ENCODE data around the gene METTL13.

DNA sequence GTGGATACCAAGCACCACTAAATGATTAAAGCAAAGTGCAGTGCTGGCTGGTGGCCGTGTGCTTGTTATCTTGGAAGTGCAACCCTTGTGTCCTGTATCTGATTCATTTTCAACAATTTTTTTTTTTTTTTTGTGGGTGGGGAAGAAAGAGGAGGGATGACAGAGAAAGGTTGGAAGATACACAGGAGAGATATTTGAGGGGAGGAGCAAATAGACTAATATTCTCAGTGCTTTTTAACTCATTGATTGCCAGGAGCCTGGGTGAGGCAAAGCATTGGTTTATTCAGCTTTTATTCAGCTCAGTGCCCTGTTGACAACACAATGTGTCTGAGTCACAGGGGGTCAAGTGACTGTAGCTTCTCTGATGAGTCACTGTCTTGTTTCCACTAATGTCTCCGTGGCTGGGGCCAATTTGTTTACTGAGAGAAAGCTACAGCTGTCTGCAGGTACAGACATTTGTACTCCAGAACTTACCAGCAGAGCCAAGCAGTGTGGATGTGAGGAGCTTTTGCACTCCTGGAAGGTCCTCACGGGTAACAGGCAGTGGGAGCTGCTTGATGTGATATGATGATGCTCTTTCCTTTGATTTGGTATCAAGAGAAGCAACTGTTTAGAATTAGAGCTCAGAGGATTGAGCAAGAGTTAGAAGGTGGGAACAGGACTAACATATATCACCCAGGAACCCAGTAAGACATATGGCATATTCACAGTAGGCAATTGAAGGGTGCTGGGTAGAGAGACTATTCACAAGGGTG is 36.2 kb downstream of the METTL13 start:
- no peak for TF ChIP-seq POLR2A (IDR thresholded peaks at IDR 0.05)
- TF ChIP-seq, protein P1, sequence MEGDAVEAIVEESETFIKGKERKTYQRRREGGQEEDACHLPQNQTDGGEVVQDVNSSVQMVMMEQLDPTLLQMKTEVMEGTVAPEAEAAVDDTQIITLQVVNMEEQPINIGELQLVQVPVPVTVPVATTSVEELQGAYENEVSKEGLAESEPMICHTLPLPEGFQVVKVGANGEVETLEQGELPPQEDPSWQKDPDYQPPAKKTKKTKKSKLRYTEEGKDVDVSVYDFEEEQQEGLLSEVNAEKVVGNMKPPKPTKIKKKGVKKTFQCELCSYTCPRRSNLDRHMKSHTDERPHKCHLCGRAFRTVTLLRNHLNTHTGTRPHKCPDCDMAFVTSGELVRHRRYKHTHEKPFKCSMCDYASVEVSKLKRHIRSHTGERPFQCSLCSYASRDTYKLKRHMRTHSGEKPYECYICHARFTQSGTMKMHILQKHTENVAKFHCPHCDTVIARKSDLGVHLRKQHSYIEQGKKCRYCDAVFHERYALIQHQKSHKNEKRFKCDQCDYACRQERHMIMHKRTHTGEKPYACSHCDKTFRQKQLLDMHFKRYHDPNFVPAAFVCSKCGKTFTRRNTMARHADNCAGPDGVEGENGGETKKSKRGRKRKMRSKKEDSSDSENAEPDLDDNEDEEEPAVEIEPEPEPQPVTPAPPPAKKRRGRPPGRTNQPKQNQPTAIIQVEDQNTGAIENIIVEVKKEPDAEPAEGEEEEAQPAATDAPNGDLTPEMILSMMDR (IDR thresholded peaks at IDR 0.05) = no peak

All from body of pancreas (tissue), 4 donors.